LNCaP clone FGC (cell line): Measurements from ENCODE around the gene TFPI.

Experiments used
- DNase-seq: peaks from one replicate; pipeline ENCODE4 v3.0.0-alpha.2; 2011; ENCODE audit warnings: low read depth
- H3K4me3 ChIP-seq: 2 replicates; pipeline ENCODE4 v1.5.1; 2011; ENCODE audit warnings: mild to moderate bottlenecking, low read depth, low read length, control low read depth
- CTCF ChIP-seq: IDR thresholded peaks from 2 replicates; pipeline ENCODE4 v1.5.1; 2012; ENCODE audit warnings: mild to moderate bottlenecking; ENCODE audit not compliant: control insufficient read depth, insufficient read depth; ENCODE audit errors: extremely low read depth

TFPI gene

GRCh38 chr2:187493180-187493579, 61.1 kb downstream of the TFPI start:
- no peak for DNase-seq
- TF ChIP-seq CTCF: no peak
- no peak overlapping the region for H3K4me3 ChIP-seq

GRCh38 chr2:187486241-187486640, 68.0 kb downstream of the TFPI start:
- no peak overlapping the region for H3K4me3 ChIP-seq
- no peak for TF ChIP-seq CTCF
- DNase-seq: no peak

GRCh38 chr2:187485523-187485922, 68.7 kb downstream of the TFPI start:
- DNase-seq: no peak
- H3K4me3 ChIP-seq: no peak overlapping the region
- no peak for TF ChIP-seq CTCF

- H3K4me3 ChIP-seq: no peak overlapping the region
- no peak for TF ChIP-seq CTCF
- no peak for DNase-seq
These were observed 70.7 kb downstream of the TFPI start for GRCh38 chr2:187483537-187483936.

GRCh38 chr2:187482796-187483195, 71.4 kb downstream of the TFPI start:
- no peak overlapping the region for H3K4me3 ChIP-seq
- TF ChIP-seq CTCF: no peak
- no peak for DNase-seq

- H3K4me3 ChIP-seq: no peak overlapping the region
- DNase-seq: no peak
- no peak for TF ChIP-seq CTCF
These were observed 72.7 kb downstream of the TFPI start for GRCh38 chr2:187481543-187481942.

- no peak overlapping the region for H3K4me3 ChIP-seq
- peak; percentile 86 for DNase-seq
- TF ChIP-seq CTCF: no peak
These were observed 75.5 kb downstream of the TFPI start for GRCh38 chr2:187478719-187479118.
